NCI-H146 treated with DMSO at 0.1 percent for 48 hours (cell line): Measurements from ENCODE around the gene MROH2B.
"Not testable (repeated sequence)": the region's sequence is repeated elsewhere in the genome, so short reads cannot be mapped to it uniquely, and the experiment has no call there.

Experiments
- DNase-seq: peaks from one replicate; lab custom pipeline; 2025; ENCODE audit not compliant: unreplicated experiment; lab: John Stamatoyannopoulos, UW

The MROH2B gene

DNA sequence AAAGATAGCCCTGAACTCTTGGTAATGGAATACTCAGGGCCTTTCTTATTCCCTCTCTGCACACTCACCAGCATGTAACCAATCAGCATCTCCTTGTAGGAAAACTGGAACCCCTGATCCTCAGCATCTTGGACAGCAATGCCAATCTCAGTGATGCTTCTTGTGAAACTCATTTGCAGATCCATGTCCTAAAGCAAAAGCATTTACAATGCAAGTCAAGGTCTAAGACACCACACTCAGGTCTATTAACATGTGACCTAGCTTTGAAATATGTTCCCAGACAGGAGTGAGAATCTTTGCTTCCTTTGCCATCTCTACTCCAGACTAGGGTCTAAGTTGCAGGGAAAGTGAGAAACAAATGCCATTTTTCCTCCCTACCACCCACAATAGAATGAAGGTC, 38.2 kb downstream of the MROH2B start:
- no peak for DNase-seq

- not testable (repeated sequence) for DNase-seq
Observed at GRCh38 chr5:41022600-41022999, 48.5 kb downstream of the MROH2B start.

GRCh38 chr5:41012318-41012717, 58.8 kb downstream of the MROH2B start:
- DNase-seq = no peak

GRCh38 chr5:41010572-41010971, 60.6 kb downstream of the MROH2B start:
- DNase-seq = no peak

DNA sequence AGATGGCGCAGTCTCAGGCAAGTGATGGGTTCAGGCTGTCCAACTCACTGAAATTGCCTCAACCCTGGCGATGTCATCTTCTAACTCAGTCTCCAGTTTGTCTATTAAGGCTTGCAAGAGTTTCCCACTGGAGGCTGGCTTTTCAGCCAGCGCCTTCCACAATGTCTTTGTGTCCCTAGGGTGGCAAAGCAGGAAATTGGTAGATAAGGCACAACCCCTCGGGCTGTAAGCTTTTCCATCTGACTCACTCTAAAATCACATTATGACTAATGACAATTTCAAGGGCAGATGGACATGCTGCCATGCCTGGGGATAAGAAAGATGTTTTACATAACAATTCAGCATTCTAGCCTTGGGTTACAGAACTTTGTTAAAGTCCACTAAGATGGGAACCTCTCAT, 61.9 kb downstream of the MROH2B start:
- no peak for DNase-seq

GRCh38 chr5:41004931-41005330, 66.2 kb downstream of the MROH2B start:
- DNase-seq = no peak

- no peak for DNase-seq
Observed at GRCh38 chr5:41003670-41004376, 67.3 kb downstream of the MROH2B start.

DNA sequence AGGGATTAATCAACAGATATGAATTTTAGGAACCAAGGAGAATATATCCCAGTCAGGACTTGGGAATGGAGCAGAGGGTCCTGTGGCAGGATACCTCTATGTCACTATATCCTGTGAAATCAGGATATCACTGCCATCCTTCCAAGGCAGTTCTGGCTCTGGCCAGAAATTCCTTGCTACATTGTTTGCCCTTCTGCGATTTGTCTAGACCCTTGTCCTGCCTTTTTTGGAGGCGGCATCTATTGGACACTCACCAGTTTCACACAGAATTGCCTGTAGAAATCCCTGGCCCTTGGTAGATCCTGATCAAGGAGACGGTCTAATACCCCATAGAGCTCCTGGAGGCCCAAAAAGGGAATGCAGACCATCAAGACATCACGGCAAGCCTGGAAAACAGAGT, 71.2 kb downstream of the MROH2B start:
- no peak for DNase-seq

DNA sequence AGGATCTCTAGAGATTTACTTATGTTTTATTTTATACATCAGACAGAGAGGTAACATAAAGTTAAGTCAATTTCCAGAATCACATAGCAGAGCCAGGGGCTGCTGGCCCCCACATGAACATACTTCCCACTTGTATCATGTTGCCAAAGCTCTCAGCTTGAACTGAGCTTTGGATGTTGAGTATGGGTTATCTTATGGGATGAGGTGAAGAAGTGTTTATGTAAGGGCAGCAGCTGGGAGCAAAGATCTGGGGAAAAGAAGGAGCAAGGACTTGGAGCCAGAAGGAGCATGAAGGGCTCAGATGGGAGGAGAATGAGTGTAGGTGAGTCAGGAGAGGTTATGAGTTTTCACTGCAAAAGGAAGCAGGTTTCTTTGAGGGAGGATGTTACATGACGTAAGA, 72.0 kb downstream of the MROH2B start:
- DNase-seq = no peak

- no peak for DNase-seq
Observed at GRCh38 chr5:40995801-40996586, 75.1 kb downstream of the MROH2B start.

DNA sequence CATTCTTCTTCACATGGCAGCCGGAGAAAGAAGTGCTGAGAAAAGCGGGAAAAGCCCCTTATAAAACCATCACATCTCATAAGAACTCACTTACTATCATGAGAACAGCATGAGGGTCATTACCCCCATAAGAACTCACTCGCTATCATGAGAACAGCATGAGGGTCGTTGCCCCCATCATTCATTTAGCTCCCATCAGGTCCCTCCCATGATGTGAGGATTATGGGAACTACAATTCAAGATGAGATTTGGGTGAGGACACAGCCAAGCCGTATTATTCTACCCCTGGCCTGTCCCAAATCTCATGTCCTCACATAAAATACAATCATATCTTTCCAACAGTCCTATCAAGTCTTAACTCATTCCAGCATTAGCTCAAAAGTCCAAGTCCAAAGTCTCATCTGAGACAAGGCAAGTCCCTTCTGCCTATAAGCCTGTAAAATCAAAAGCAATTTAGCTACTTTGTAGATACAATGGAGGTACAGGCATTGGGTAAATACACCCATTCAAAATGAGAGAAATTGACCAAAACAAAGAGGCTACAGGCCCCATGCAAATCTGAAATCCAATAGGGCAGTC, 79.1 kb downstream of the MROH2B start:
- DNase-seq = no peak

DNA sequence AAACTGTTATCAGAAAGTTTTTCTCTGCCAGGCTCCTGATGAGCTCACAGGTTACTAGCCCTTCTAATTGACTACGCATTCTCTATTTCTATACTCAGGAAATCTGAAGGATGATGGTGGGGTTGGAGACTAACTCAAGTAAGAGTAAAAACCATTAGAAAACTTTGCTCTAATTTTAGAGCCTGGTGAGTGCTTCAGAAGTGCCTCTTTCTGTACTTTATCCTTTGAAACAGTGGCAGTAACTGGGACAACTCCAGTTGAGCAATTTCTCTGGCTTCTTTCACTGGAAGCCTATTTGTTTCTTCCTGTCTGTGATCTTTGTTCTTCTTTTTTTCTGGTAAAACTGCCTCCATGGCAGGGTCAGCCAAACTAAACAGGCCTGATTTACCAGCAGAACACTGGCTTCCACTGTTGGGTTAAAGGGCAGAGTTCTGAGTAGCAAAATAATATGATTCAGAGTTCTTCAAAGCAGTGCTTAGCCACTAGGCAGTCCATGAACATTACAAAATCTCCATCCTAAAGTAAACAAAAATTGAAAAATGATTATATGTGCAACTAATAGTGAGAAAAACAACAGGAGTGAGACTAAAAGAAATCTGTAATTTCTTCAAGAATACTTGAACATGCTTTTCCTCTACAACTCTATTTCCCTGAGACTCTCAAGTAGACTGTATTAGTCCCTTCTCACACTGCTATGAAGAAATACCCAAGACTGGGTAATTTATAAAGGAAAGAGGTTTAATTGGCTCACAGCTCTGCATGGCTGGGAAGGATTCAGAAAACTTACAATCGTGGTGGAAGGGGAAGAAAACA, 79.8 kb downstream of the MROH2B start:
- DNase-seq = no peak

DNA sequence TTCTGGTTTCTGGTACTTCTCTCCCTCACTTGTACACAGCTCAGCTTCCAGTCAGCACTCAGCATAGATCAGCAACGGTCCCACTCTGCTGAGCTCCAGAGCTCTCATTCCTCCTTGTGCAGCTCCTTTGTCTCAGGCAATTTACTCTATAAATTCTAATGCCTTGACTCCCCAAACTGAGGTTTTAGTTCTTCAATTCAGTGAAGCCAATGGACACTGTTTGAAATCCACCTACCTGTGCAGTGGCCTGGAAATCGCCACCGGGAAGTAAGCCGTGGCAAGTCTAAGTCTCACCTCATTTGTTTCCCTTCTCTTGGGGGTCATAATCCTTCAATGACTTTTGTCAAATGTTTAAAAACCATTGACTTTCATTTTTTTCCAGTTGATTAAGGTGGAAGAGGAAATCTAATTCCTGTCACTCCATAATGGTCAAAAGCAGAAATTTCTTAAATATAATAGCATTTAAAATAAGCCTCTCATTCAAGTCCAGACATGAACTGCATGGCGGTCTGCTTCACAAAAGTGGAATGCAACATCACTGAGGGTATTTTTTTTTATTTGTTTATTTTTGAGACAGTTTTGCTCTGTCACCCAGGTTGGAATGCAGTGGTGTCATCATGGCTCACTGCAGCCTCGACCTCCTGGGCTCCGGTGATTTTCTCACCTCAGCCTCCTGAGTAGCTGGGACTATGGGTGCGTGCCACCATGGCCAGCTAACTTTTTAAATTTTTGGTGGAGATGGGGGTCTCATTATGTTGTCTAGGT, 82.2 kb downstream of the MROH2B start:
- DNase-seq = no peak

GRCh38 chr5:40987349-40987748, 83.8 kb downstream of the MROH2B start:
- DNase-seq = no peak

DNA sequence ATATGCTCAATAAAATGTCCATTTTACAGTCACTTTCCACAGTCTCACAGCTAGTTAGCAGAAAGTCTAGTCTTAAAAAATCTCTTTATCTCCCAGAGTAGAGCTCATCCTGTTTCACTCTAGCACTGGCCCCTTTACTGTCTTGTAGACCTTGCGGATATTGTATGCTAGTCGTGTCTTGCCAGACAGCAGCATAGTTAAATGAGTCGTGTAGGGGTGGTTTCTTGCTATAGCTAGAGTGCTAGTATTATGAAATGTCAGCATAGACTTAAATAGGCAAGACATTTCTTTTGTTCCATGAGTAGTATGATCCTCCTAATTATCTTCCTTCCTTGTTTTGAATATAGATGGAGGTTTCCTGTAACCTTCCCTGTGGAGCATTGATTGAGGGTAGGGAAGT, 84.5 kb downstream of the MROH2B start:
- DNase-seq = no peak

DNA sequence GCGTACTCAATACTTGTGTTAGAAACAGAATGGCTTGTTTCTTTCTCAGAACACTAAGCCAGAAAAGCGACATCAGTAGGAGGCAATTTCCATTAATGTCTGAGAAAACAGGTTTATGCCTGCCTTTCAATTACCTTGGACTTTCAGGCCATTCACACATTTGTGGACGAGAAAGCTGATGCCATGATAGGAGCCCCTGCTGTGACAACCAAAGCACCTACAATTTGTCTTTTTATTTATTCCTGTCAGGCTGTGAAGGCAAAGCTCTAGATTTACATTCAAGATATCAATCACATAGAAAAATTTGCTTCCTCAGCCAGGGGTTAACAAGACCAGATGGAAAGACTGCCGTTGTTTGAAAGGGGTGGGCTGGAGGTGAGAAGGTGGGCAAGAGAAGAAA, 85.6 kb downstream of the MROH2B start:
- peak; percentile 2 for DNase-seq

DNA sequence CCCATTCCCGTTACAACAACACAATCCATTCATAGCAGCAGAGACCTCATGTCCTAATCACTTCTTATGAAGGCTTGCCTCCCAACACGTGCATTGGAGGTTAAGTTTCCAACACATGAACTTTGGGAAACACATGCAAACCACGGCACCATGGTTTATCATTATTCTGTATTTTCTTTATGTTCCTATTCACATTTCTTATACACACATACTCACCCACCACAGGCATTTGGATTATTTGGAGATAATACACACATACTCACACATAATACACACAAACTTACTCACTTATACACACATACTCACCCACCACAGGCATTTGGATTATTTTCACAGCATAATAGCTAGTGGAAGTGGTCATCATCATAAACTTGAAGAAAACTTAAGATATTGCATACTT, 86.3 kb downstream of the MROH2B start:
- DNase-seq = no peak

DNA sequence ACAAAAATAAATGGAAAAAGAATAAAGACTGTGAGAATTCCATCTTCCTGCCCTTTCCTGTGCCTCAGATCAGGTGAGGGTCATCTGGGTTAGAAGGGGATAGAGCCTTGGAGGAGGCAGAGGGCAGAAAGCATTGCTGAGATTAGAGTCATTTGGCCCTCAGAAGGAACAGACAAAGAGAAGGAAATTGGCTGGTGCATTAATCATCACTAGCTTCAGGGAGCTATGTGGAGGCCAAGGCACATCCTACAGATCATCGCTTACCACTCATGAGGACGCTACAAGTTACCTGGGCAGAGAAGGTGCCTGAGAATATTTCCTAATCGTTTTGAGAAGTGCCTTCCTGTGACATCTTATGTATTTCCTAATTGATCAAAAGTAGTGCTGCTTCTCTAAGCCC, 87.4 kb downstream of the MROH2B start:
- DNase-seq = no peak

GRCh38 chr5:40981420-40981819, 89.7 kb downstream of the MROH2B start:
- no peak for DNase-seq

GRCh38 chr5:40976836-40977235, 94.3 kb downstream of the MROH2B start:
- no peak for DNase-seq

- DNase-seq = no peak
Observed at GRCh38 chr5:40976041-40976440, 95.1 kb downstream of the MROH2B start.
